MM.1S (cell line): ENCODE measurements around the gene BARHL1.

ENCODE experiments used
- DNase-seq: peaks from one replicate; pipeline ENCODE4 v3.0.0-alpha.2; 2015
- H2AFZ ChIP-seq: fragments of 300-600 bp; sonication (generic); 2 replicates; pipeline ENCODE4 v1.6.0; 2016; ENCODE audit warnings: antibody characterized with exemption, low read length
- H3F3A ChIP-seq: fragments of 300-600 bp; sonication (generic); 2 replicates; pipeline ENCODE4 v1.6.1; 2016; ENCODE audit warnings: mild to moderate bottlenecking, antibody characterized with exemption, low read length, moderate library complexity, mixed read lengths; ENCODE audit not compliant: insufficient read depth
- H3K27ac ChIP-seq: fragments of 300-600 bp; sonication (generic); 2 replicates; pipeline ENCODE4 v1.5.1; 2016; ENCODE audit warnings: mild to moderate bottlenecking, low read length
- H3K27me3 ChIP-seq: fragments of 300-600 bp; sonication (generic); replicated peaks from 2 replicates; pipeline ENCODE4 v1.6.0; 2016; ENCODE audit warnings: low read length; ENCODE audit not compliant: insufficient read depth
- H3K36me3 ChIP-seq: fragments of 300-600 bp; sonication (generic); replicated peaks from 2 replicates; pipeline ENCODE4 v1.6.1; 2016; ENCODE audit warnings: mild to moderate bottlenecking, low read length, mixed read lengths; ENCODE audit not compliant: insufficient read depth
- H3K4me1 ChIP-seq: fragments of 300-600 bp; sonication (generic); 2 replicates; pipeline ENCODE4 v1.6.1; 2016; ENCODE audit warnings: low read length, mixed read lengths
- H3K4me2 ChIP-seq: fragments of 300-600 bp; sonication (generic); 2 replicates; pipeline ENCODE4 v1.6.0; 2016; ENCODE audit warnings: low read depth, low read length
- H3K4me3 ChIP-seq: fragments of 300-600 bp; sonication (generic); 2 replicates; pipeline ENCODE4 v1.5.1; 2016; ENCODE audit warnings: low read length, mixed read lengths
- H3K79me2 ChIP-seq: fragments of 300-600 bp; sonication (generic); 2 replicates; pipeline ENCODE4 v1.6.1; 2016; ENCODE audit warnings: mixed run types, low read length, mixed read lengths
- H3K9ac ChIP-seq: fragments of 300-600 bp; sonication (generic); 2 replicates; pipeline ENCODE4 v1.6.1; 2016; ENCODE audit warnings: low read length, mixed read lengths
- H3K9me2 ChIP-seq: fragments of 300-600 bp; sonication (generic); replicated peaks from 2 replicates; pipeline ENCODE4 v1.6.1; 2016; ENCODE audit warnings: mild to moderate bottlenecking, low read length, mixed read lengths; ENCODE audit not compliant: insufficient read depth
- H3K9me3 ChIP-seq: fragments of 300-600 bp; sonication (generic); replicated peaks from 2 replicates; pipeline ENCODE4 v1.6.1; 2016; ENCODE audit warnings: mild to moderate bottlenecking, low read length, mixed read lengths; ENCODE audit not compliant: insufficient read depth
- H4K20me1 ChIP-seq: fragments of 300-600 bp; sonication (generic); 2 replicates; pipeline ENCODE4 v1.6.1; 2016; ENCODE audit warnings: mild to moderate bottlenecking, low read length, moderate library complexity, mixed read lengths; ENCODE audit not compliant: insufficient read depth
- CTCF ChIP-seq: fragments of 300-600 bp; sonication (generic); IDR thresholded peaks from 2 replicates; pipeline ENCODE4 v1.5.1; 2016; ENCODE audit warnings: antibody characterized with exemption, low read length, mixed read lengths
- EZH2 ChIP-seq: fragments of 300-600 bp; sonication (generic); optimal IDR thresholded peaks from 2 replicates; pipeline ENCODE3; 2017; ENCODE audit warnings: low read depth, mild to moderate bottlenecking, antibody characterized with exemption, low read length, mixed read lengths
- EZH2phosphoT487 ChIP-seq: fragments of 300-600 bp; sonication (generic); IDR thresholded peaks from 2 replicates; pipeline ENCODE4 v1.6.1; 2018; ENCODE audit warnings: antibody characterized with exemption, low read length

Gene BARHL1

GRCh38 chr9:132541051-132541450 is 41.4 kb upstream of the BARHL1 start:
- H3K9me2 ChIP-seq, result no peaks in the 10 kb centered on the region
- no peak for TF ChIP-seq EZH2
- TF ChIP-seq CTCF, result no peak
- no peak for TF ChIP-seq EZH2phosphoT487
- no peaks in the 10 kb centered on the region for H3K79me2 ChIP-seq
- H2AFZ ChIP-seq, result no peak overlapping the region
- no peaks in the 10 kb centered on the region for H3F3A ChIP-seq
- H3K36me3 ChIP-seq, result no peaks in the 10 kb centered on the region
- H3K27me3 ChIP-seq, result peaks cover 88% of the 10 kb centered on the region
- no peak overlapping the region for H3K4me3 ChIP-seq
- no peaks in the 10 kb centered on the region for H3K4me1 ChIP-seq
- H3K4me2 ChIP-seq, result no peak overlapping the region
- H4K20me1 ChIP-seq, result no peaks in the 10 kb centered on the region
- no peaks in the 10 kb centered on the region for H3K9me3 ChIP-seq
- DNase-seq, result no peak
- no peak overlapping the region for H3K9ac ChIP-seq
- no peak overlapping the region for H3K27ac ChIP-seq

- no peak overlapping the region for H2AFZ ChIP-seq
- no peaks in the 10 kb centered on the region for H3K79me2 ChIP-seq
- no peak overlapping the region for H3K4me2 ChIP-seq
- no peak for TF ChIP-seq EZH2phosphoT487
- TF ChIP-seq CTCF, result no peak
- no peak for TF ChIP-seq EZH2
- no peaks in the 10 kb centered on the region for H3F3A ChIP-seq
- H3K4me1 ChIP-seq, result no peaks in the 10 kb centered on the region
- H3K4me3 ChIP-seq, result no peak overlapping the region
- no peak for DNase-seq
- no peaks in the 10 kb centered on the region for H4K20me1 ChIP-seq
- peaks cover 92% of the 10 kb centered on the region for H3K27me3 ChIP-seq
- H3K9ac ChIP-seq, result no peak overlapping the region
- H3K9me2 ChIP-seq, result no peaks in the 10 kb centered on the region
- H3K27ac ChIP-seq, result no peak overlapping the region
- H3K36me3 ChIP-seq, result no peaks in the 10 kb centered on the region
- no peaks in the 10 kb centered on the region for H3K9me3 ChIP-seq
These were observed 40.3 kb upstream of the BARHL1 start for GRCh38 chr9:132541870-132542830.

- Histone ChIP-seq H3K9ac (no peak overlapping the region), H3K9me3 (no peaks in the 10 kb centered on the region), H3K4me2 (no peak overlapping the region)
These were observed 39.2 kb upstream of the BARHL1 start for GRCh38 chr9:132543251-132543650.

More at GRCh38 chr9:132543251-132543650, 39.2 kb upstream of the BARHL1 start:
- TF ChIP-seq EZH2phosphoT487 (no peak), EZH2 (no peak), CTCF (no peak)
- Histone ChIP-seq H3K79me2 (no peaks in the 10 kb centered on the region), H3K4me3 (no peak overlapping the region), H2AFZ (no peak overlapping the region), H3F3A (no peaks in the 10 kb centered on the region), H3K4me1 (no peaks in the 10 kb centered on the region), H3K27ac (no peak overlapping the region), H3K9me2 (no peaks in the 10 kb centered on the region), H3K27me3 (peaks cover 89% of the 10 kb centered on the region), H4K20me1 (no peaks in the 10 kb centered on the region), H3K36me3 (no peaks in the 10 kb centered on the region)
- no peak for DNase-seq
